ENCODE measurements around the gene NAP1L4.

GRCh38 chr11:3011891-3012885, 20.1 kb upstream of the NAP1L4 start:
- TF ChIP-seq, protein P1, sequence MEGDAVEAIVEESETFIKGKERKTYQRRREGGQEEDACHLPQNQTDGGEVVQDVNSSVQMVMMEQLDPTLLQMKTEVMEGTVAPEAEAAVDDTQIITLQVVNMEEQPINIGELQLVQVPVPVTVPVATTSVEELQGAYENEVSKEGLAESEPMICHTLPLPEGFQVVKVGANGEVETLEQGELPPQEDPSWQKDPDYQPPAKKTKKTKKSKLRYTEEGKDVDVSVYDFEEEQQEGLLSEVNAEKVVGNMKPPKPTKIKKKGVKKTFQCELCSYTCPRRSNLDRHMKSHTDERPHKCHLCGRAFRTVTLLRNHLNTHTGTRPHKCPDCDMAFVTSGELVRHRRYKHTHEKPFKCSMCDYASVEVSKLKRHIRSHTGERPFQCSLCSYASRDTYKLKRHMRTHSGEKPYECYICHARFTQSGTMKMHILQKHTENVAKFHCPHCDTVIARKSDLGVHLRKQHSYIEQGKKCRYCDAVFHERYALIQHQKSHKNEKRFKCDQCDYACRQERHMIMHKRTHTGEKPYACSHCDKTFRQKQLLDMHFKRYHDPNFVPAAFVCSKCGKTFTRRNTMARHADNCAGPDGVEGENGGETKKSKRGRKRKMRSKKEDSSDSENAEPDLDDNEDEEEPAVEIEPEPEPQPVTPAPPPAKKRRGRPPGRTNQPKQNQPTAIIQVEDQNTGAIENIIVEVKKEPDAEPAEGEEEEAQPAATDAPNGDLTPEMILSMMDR (IDR thresholded peaks at IDR 0.05): no peak
- no peak for TF ChIP-seq ZFX (IDR thresholded peaks at IDR 0.05; ENCODE audit: borderline replicate concordance)

Data from 22Rv1 (cell line).